ENCODE data around the gene ENDOU. TPM values are rescaled to one million over a fixed set of nuclear protein-coding genes. Genes with fewer than 3 reads are reported as not detected.

ENDOU gene
- total and polyA plus RNA-seq, 2 donors from 2014 or later, result 0.28 to 0.91 TPM

- no peak overlapping the region for H3K9ac ChIP-seq (ENCODE audit: low read length in 3 of 3)
- TF ChIP-seq CTCF (IDR thresholded peaks at IDR 0.05; ENCODE audit: borderline replicate concordance, extremely low read depth, insufficient read depth), result no peak
- H3K27ac ChIP-seq (ENCODE audit: low read depth in 2 of 2, low read length in 2 of 2), result no peak overlapping the region
- FAIRE-seq (no peak), DNase-seq (no peak)
- no peak overlapping the region for H3K4me3 ChIP-seq (ENCODE audit: low read length in 3 of 3)
- H3K27me3 ChIP-seq (ENCODE audit: control insufficient read depth, insufficient read depth, low read length), result no peaks in the 10 kb centered on the region
- no peaks in the 10 kb centered on the region for H3K9me3 ChIP-seq (ENCODE audit: control insufficient read depth in 2 of 3, insufficient read depth in 1 of 3, low read length in 3 of 3)
- peaks cover 0 to 4% (median 2%) of the 10 kb centered on the region in 3 donors for H3K36me3 ChIP-seq (ENCODE audit: control insufficient read depth in 2 of 3, insufficient read depth in 3 of 3, low read length in 3 of 3)
- H3K4me1 ChIP-seq (ENCODE audit: control insufficient read depth in 2 of 3, insufficient read depth in 2 of 3, low read depth in 1 of 3, low read length in 3 of 3), result no peaks in the 10 kb centered on the region
- intact Hi-C loops (cut with DNase I), result no loop called here
Measured at GRCh38 chr12:47700263-47700662, 25.0 kb downstream of the ENDOU start.

- H3K27me3 ChIP-seq (ENCODE audit: control insufficient read depth, insufficient read depth, low read length), result no peaks in the 10 kb centered on the region
- no peaks in the 10 kb centered on the region for H3K9me3 ChIP-seq (ENCODE audit: control insufficient read depth in 2 of 3, insufficient read depth in 1 of 3, low read length in 3 of 3)
- peaks cover 2 to 4% (median 4%) of the 10 kb centered on the region in 3 donors for H3K36me3 ChIP-seq (ENCODE audit: control insufficient read depth in 2 of 3, insufficient read depth in 3 of 3, low read length in 3 of 3)
- no peak overlapping the region for H3K9ac ChIP-seq (ENCODE audit: low read length in 3 of 3)
- H3K4me1 ChIP-seq (ENCODE audit: control insufficient read depth in 2 of 3, insufficient read depth in 2 of 3, low read depth in 1 of 3, low read length in 3 of 3), result no peaks in the 10 kb centered on the region
- FAIRE-seq, result no peak
- no peak for TF ChIP-seq CTCF (IDR thresholded peaks at IDR 0.05; ENCODE audit: borderline replicate concordance, extremely low read depth, insufficient read depth)
- H3K4me3 ChIP-seq (ENCODE audit: low read length in 3 of 3), result no peak overlapping the region
- no peak overlapping the region for H3K27ac ChIP-seq (ENCODE audit: low read depth in 2 of 2, low read length in 2 of 2)
- DNase-seq, result no peak
- intact Hi-C loops (cut with DNase I), result no loop called here
Measured at GRCh38 chr12:47698631-47699030, 26.7 kb downstream of the ENDOU start.

GRCh38 chr12:47698055-47698454, 27.2 kb downstream of the ENDOU start:
- Histone ChIP-seq H3K9ac (ENCODE audit: low read length in 3 of 3) (no peak overlapping the region), H3K36me3 (ENCODE audit: control insufficient read depth in 2 of 3, insufficient read depth in 3 of 3, low read length in 3 of 3) (peaks cover 2 to 4% (median 4%) of the 10 kb centered on the region in 3 donors), H3K4me3 (ENCODE audit: low read length in 3 of 3) (no peak overlapping the region), H3K27me3 (ENCODE audit: control insufficient read depth, insufficient read depth, low read length) (no peaks in the 10 kb centered on the region), H3K27ac (ENCODE audit: low read depth in 2 of 2, low read length in 2 of 2) (no peak overlapping the region), H3K4me1 (ENCODE audit: control insufficient read depth in 2 of 3, insufficient read depth in 2 of 3, low read depth in 1 of 3, low read length in 3 of 3) (no peaks in the 10 kb centered on the region), H3K9me3 (ENCODE audit: control insufficient read depth in 2 of 3, insufficient read depth in 1 of 3, low read length in 3 of 3) (no peaks in the 10 kb centered on the region)
- intact Hi-C loops (cut with DNase I), result no loop called here
- FAIRE-seq, result no peak
- DNase-seq, result no peak
- no peak for TF ChIP-seq CTCF (IDR thresholded peaks at IDR 0.05; ENCODE audit: borderline replicate concordance, extremely low read depth, insufficient read depth)

- no peak for TF ChIP-seq CTCF (IDR thresholded peaks at IDR 0.05; ENCODE audit: borderline replicate concordance, extremely low read depth, insufficient read depth)
- FAIRE-seq (no peak), DNase-seq (no peak)
- intact Hi-C loops (cut with DNase I), result loop anchor here (10.0 kb wide), 1 partner anchor 654 kb away; no protein-coding TSS in a partner anchor
- no peak overlapping the region for H3K4me3 ChIP-seq (ENCODE audit: low read length in 3 of 3)
- H3K4me1 ChIP-seq (ENCODE audit: control insufficient read depth in 2 of 3, insufficient read depth in 2 of 3, low read depth in 1 of 3, low read length in 3 of 3), result no peaks in the 10 kb centered on the region
- H3K27ac ChIP-seq (ENCODE audit: low read depth in 2 of 2, low read length in 2 of 2), result no peak overlapping the region
- H3K27me3 ChIP-seq (ENCODE audit: control insufficient read depth, insufficient read depth, low read length), result no peaks in the 10 kb centered on the region
- H3K36me3 ChIP-seq (ENCODE audit: control insufficient read depth in 2 of 3, insufficient read depth in 3 of 3, low read length in 3 of 3), result peaks cover 3 to 6% (median 3%) of the 10 kb centered on the region in 3 donors
- H3K9ac ChIP-seq (ENCODE audit: low read length in 3 of 3), result no peak overlapping the region
- H3K9me3 ChIP-seq (ENCODE audit: control insufficient read depth in 2 of 3, insufficient read depth in 1 of 3, low read length in 3 of 3), result peaks cover 0 to 2% (median 0%) of the 10 kb centered on the region in 3 donors
Measured at GRCh38 chr12:47689215-47689614, 36.1 kb downstream of the ENDOU start.

All from kidney (tissue), 14 donors.